SK-MEL-5 (cell line): ENCODE data around the gene OSBP2. TPM values are rescaled to one million over a fixed set of nuclear protein-coding genes. Genes with fewer than 3 reads are reported as not detected.
A peak's percentile ranks its signal among the peaks of the same experiment; 100 is the strongest.
"Not testable (repeated sequence)": the region's sequence is repeated elsewhere in the genome, so short reads cannot be mapped to it uniquely, and the experiment has no call there.

Experiments
- DNase-seq: peaks from one replicate; pipeline ENCODE4 v3.0.0-alpha.2; 2016; ENCODE audit warnings: low read depth, low spot score
- in situ Hi-C: cut with HindIII; loops from 2 replicates; pipeline ENCODE4 v1.10.0; 2016; ENCODE audit warnings: low sequenced_read_pairs, high pct_unique_total_duplicates, low pct_unique_long_range_greater_than_20kb
- total RNA-seq: library from RNA; depleted of rRNA; stranded (reverse); fragments of >200 nt; shearing (Covaris generic); gene quantifications from 2 replicates; pipeline ENCODE4 v1.2.3, GENCODE V29; 2014

OSBP2 gene
- total RNA-seq, 1 experiment from 2014 or later = 1.8 TPM

DNA sequence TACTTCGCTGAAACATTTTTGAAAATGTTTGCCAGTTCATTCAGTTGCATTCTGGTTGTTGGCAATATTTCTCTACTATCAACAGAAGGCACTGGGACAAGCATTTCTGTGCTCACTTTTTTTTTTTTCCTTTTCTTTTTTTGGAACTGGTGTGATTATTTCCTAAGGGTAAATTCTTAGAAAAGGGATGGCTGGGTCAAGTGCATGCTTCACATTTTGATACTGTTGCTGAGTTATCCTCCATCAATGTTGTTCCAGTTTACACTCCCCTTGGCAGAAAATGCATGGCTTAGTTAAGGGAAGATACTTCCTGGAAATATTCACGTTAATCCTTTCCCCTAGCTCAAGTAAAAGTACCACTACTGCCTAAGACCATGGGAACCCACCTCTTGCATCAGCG lies 81.8 kb downstream of the OSBP2 start:
- in situ Hi-C loops = no loop called here
- no peak for DNase-seq

DNA sequence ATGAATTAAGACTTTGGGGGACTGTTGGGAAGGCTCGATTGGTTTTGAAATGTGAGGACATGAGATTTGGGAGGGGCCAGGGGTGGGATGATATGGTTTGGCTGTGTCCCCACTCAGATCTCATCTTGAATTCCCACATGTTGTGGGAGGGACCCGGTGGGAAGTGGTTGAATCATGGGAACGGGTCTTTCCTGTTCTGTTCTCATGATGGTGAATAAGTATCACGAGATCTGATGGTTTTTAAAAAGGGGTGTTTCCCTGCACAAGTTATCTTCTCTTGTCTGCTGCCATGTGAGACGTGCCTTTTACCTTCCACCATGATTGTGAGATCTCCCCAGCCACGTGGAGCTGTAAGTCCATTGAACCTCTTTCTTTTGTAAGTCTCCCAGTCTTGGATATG lies 82.5 kb downstream of the OSBP2 start:
- peak; percentile 53 for DNase-seq
- in situ Hi-C loops = not testable (repeated sequence)

GRCh38 chr22:30777587-30777986 lies 82.9 kb downstream of the OSBP2 start:
- in situ Hi-C loops = no loop called here
- no peak for DNase-seq

DNA sequence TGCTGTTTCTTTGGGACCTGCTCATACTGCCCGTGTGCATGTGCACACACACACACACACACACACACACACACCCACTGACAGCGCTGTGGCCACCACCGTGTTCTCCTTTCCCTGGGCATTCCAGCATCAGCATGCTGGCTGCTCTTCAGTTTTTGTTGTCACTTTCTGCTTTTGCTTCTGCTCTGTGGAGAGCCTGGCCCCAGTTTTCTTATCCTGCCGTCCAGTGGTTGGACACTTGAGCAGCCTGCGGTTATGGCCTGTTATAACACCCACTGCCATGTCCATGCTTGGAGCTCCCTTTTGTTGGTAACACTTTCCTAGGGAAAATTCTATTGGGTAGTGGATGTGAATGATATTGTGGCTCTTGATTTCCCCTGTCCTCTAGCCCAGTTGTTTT lies 83.6 kb downstream of the OSBP2 start:
- DNase-seq = no peak
- in situ Hi-C loops = no loop called here

DNA sequence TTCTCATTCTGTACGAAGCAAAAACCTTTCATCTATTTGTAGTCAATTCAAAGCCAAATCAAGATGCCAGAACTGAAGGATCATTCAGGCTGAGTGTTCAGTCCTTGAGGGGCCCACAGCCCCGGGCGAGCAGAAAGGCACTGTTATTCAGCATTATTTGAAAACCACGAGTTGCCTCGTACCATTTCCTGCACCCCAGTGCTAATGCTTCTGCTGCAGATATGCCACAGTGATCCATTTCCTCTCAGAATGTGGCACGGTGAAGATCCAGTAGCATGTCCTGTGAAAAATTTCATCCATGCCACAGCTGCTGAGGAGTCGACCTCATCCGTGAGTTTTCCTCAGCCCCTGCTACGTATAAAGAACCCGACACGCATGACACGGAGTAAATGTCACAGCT lies 85.4 kb downstream of the OSBP2 start:
- DNase-seq = no peak
- in situ Hi-C loops = no loop called here

- in situ Hi-C loops = no loop called here
- DNase-seq = peak; percentile 16
Measured at GRCh38 chr22:30781271-30781875, 86.7 kb downstream of the OSBP2 start.

DNA sequence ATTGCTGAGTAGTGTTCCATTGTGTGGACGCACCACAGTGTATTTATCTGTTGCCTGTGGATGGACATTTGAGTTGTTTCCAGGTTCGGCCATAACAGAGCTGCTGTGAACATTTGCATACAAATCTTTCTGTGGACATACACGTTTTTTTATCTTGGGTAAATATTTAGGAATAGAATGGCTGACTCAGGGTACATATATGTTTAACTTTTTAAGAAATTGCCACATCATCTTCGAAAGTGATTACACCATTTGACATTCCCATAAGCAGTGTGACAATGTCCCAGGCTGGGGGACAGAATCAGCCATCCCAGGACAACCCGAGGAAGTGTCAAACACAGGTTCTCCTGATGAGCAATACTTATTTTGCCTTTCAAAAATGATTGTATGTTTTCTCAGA lies 87.9 kb downstream of the OSBP2 start:
- in situ Hi-C loops = no loop called here
- no peak for DNase-seq

- in situ Hi-C loops = no loop called here
- no peak for DNase-seq
Measured at GRCh38 chr22:30783021-30783420, 88.3 kb downstream of the OSBP2 start.

DNA sequence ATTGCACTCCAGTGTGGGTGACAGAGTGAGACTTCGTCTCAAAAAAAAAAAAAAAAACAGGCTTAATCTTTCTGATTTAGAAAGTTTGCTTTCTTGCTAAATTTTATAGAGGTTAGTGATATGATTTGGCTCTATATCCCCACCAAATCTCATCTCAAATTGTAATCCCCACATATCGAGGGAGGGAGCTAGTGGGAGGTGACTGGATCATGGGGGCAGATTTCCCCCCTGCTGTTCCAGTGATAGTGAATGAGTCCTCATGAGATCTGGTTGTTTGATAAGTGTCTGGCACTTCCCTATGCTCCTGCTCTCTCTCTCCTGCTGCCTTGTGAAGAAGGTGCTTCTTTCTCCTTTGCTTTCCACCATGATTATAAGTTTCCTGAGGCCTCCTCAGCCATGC lies 90.9 kb downstream of the OSBP2 start:
- no peak for DNase-seq
- in situ Hi-C loops = no loop called here

DNA sequence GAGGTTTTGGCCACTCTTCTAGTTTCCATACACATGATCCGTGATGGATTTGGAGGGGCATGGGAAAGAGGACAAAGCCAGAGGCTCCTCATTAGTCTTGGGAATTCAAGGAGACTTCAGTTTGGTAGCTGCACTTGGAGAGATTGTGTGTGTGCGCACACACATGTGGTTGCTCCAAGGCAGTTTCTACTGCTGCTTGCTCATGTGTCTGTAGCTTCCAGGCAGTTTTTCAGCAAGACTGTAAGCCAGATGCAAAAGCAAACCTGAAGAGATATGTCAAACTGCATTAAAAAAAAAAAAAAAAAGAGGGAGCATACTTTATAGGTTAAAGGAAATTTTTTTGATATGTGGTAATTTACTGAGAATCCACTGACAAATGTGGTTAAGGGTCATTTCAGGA lies 95.7 kb downstream of the OSBP2 start:
- in situ Hi-C loops = no loop called here
- DNase-seq = no peak

DNA sequence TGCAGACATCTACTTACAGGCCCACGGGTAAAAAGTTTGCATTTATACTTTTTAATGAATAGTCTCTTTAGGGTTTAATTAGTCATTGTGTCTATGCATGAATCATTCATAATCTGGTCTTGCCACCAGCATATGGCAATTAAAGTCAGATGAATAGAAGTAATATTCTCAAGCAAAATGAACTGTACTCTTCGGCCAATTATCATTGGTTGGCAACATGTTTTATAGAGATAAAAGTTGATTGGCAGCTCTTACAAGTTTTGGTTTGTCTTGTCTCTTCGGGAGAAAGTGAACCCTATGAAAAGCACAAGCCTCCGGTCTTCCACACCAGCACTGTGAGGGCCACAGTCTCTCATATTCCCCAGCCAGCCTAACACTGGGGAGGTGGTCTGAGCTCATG lies 97.8 kb downstream of the OSBP2 start:
- in situ Hi-C loops = no loop called here
- no peak for DNase-seq

- in situ Hi-C loops = no loop called here
- no peak for DNase-seq
Measured at GRCh38 chr22:30795118-30795517, 100.4 kb downstream of the OSBP2 start.

DNA sequence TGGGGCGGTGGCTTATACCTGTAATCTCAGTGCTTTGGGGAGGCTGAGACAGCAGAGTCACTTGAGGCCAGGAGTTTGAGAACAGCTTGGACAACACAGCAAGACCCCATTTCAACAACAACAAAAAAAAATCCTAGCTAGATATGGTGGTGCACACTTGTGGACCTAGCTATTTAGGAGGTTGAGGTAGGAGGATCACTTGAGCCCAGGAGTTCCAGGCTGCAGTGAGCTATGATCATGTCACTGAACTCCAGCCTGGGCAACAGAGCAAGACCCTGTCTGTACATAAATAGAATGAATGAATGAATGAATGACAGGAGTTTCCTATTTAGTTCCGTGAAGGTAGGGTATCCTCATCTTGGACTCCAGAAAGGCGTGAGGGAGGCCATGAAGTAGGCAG lies 107.0 kb downstream of the OSBP2 start:
- no peak for DNase-seq
- in situ Hi-C loops = no loop called here

DNA sequence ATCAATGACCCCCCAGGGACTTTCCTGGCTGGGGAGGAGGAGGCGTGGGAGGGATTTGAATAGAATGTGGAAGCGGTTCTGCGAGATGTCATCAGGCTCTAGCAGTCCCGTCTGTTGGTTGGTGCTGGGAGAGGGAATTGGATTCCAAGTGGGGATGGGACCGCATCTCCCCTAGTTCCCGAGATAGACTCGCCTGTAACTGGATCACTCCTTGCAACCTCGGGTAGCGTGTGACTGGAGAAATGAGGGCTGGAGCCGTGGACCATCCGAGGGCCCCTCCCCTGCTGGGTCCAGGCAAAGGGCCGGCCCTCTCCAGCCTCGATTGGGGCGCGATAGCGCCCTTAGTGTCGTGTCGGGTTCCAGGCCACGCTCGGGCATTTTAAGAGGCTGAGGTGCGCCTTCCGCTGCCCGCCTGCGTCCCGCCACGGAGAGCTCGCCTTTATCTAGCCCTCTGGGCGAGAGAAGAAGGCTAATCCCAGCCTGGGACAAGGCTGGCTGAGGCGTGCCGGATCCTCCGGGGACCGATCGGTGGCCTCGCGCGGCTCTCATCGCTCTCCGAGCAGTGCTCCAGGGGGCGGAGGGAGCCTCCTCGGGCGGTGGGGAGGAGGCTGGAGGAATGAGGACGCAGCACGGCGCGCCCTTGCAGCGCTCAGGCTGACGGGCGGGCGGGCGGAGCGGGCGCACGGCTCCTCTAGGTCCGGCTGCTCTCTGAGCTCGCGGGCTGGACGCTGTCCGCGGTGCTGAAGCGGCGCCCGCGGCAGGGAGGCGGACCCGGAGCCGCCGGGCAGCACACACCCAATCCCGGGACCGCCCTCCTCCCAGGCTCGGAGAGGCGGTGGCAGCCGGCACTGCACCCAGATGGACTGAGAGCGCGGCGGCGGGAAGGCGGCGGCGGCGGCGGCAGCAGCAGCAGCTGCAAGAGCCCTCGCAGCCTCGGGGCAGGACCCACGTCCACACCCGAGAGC lies 107.8 kb downstream of the OSBP2 start:
- in situ Hi-C loops = no loop called here
- DNase-seq = peak; percentile 84

DNA sequence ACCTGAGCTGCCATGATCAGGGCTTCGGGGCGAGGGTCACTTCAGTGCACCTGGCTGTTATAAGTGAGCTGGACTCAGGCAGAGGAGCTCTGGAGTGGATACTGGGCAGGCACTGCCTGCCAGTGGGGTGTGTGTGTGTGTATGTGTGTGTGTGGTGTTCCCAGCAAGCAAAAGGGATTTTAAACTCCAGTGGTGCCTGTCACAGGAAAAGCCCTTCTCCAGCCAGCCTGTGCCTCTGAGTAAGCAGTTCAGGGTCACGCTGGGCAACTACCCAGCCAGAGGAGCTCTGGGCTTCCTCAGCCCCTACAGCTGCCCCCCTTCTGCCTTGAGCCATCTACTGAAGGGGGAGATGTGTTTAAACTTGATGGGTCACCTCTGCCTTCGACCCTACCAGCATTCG lies 109.0 kb downstream of the OSBP2 start:
- in situ Hi-C loops = no loop called here

DNA sequence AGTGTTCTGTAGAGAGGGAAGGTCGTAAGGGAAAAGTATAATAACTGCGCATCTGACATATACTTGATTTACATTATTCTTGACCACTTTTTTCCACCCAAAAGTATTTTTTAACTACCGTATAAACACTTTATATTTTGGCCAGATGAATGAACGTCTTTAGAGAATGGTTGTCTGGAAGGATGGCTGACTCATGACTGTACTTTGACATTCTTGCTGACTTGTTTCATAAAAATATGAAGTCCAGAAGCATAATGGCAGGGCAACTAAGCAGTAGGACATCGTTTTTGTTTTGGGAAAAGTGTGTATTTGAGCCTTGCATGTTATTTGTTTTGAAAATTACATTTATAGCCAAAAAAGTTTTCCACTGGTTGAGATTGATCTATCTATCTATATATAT lies 110.0 kb downstream of the OSBP2 start:
- in situ Hi-C loops = no loop called here
- DNase-seq = no peak

More for the DNA sequence above, 109.0 kb downstream of the OSBP2 start:
- DNase-seq = no peak

DNA sequence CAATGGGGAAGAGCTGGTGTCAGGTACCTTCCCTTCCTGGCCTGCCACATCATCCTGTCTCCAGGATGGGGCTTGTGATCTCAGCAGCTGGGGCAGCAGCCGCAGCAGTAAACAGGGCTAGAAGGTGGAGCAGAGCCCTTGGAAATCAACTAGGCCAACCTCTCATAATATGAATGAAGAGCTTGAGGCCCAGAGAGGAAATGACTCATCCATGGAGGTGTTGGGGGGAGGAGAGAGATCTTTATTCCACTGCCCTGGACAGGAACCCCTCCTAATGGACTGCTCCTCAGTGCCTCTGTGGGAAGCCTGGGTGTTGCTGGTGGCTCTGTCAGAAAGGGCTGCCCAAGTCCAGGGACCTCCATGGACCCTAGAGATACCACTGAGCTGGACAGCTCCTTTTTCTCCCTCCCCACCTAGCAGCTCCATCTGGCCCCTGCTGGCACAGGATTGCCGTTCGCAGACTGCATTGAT lies 111.8 kb downstream of the OSBP2 start:
- DNase-seq = peak; percentile 36
- in situ Hi-C loops = no loop called here

GRCh38 chr22:30809086-30809485 lies 114.4 kb downstream of the OSBP2 start:
- in situ Hi-C loops = no loop called here
- DNase-seq = no peak

DNA sequence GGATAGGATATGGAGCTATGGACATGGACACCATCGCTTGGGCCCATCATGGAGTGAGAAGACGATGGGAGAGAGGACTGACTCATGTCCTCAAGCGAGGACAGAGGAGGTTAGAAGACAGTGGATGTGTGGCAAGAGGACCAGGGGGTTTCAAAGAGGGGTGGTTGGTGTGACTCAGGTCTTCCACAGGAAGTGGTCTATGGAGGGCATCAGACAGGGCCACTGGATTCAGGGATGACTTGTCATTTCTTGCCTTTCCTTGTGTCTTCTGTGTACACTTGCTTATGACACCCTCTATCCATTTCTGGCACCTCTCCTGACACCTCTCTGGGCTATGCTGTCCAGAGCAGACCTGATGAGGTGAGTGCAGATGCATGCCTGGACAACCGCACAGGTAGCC lies 115.4 kb downstream of the OSBP2 start:
- no peak for DNase-seq
- in situ Hi-C loops = no loop called here
